ENCODE data around the gene FBXO40.
A peak's percentile ranks its signal among the peaks of the same experiment; 100 is the strongest.

FBXO40 gene

GRCh38 chr3:121592856-121593702, at the start of gene FBXO40:
FBXO40 (plus strand) TSS chr3:121593379; CDS start chr3:121620576, 27,197 bp downstream.
- Histone ChIP-seq H3K27ac (no peak within 1 kb of the TSS), H3K27me3 (no peaks in the 10 kb centered on the region), H3K4me1 (ENCODE audit: control insufficient read depth in 1 of 2, insufficient read depth in 1 of 2, low read depth in 1 of 2, low read length in 1 of 2) (no peaks in the 10 kb centered on the region), H3K9me3 (no peaks in the 10 kb centered on the region), H3K36me3 (no peaks in the 10 kb centered on the region), H3K4me3 (ENCODE audit: low read depth in 1 of 2, low read length in 1 of 2) (no peak within 1 kb of the TSS)
- TF ChIP-seq CTCF (IDR thresholded peaks at IDR 0.05), result no peak

- Histone ChIP-seq H3K4me3 (ENCODE audit: low read depth in 1 of 2, low read length in 1 of 2) (peak overlapping the region; percentile 75 to 76), H3K9me3 (no peaks in the 10 kb centered on the region), H3K27me3 (no peaks in the 10 kb centered on the region), H3K27ac (peak overlapping the region; percentile 77), H3K4me1 (ENCODE audit: control insufficient read depth in 1 of 2, insufficient read depth in 1 of 2, low read depth in 1 of 2, low read length in 1 of 2) (peaks cover 8 to 24% of the 10 kb centered on the region in 2 experiments), H3K36me3 (no peaks in the 10 kb centered on the region)
- TF ChIP-seq CTCF (IDR thresholded peaks at IDR 0.05), result no peak
Measured at GRCh38 chr3:121545049-121545573, 48.1 kb upstream of the FBXO40 start.

- H3K4me1 ChIP-seq (ENCODE audit: control insufficient read depth in 1 of 2, insufficient read depth in 1 of 2, low read depth in 1 of 2, low read length in 1 of 2), result peaks cover 8 to 24% of the 10 kb centered on the region in 2 experiments
- peak within 1 kb of the TSS; percentile 77 for H3K27ac ChIP-seq
- no peaks in the 10 kb centered on the region for H3K27me3 ChIP-seq
- peak within 1 kb of the TSS; percentile 75 to 76 for H3K4me3 ChIP-seq (ENCODE audit: low read depth in 1 of 2, low read length in 1 of 2)
- H3K36me3 ChIP-seq, result no peaks in the 10 kb centered on the region
- TF ChIP-seq CTCF (IDR thresholded peaks at IDR 0.05), result no peak
- H3K9me3 ChIP-seq, result no peaks in the 10 kb centered on the region
Measured at GRCh38 chr3:121545574-121546455, 47.4 kb upstream of the FBXO40 start, which contains the start of gene POLQ. POLQ (minus strand) TSS chr3:121545988; CDS start chr3:121545877, 111 bp downstream.

- TF ChIP-seq CTCF (IDR thresholded peaks at IDR 0.05), result no peak
- no peaks in the 10 kb centered on the region for H3K36me3 ChIP-seq
- no peaks in the 10 kb centered on the region for H3K9me3 ChIP-seq
- no peaks in the 10 kb centered on the region for H3K27me3 ChIP-seq
- no peaks in the 10 kb centered on the region for H3K4me1 ChIP-seq (ENCODE audit: control insufficient read depth in 1 of 2, insufficient read depth in 1 of 2, low read depth in 1 of 2, low read length in 1 of 2)
- no peak overlapping the region for H3K27ac ChIP-seq
- no peak overlapping the region for H3K4me3 ChIP-seq (ENCODE audit: low read depth in 1 of 2, low read length in 1 of 2)
Measured at GRCh38 chr3:121552379-121552778, 40.8 kb upstream of the FBXO40 start.

GRCh38 chr3:121552797-121553196, 40.4 kb upstream of the FBXO40 start:
- Histone ChIP-seq H3K27me3 (no peaks in the 10 kb centered on the region), H3K9me3 (no peaks in the 10 kb centered on the region), H3K4me1 (ENCODE audit: control insufficient read depth in 1 of 2, insufficient read depth in 1 of 2, low read depth in 1 of 2, low read length in 1 of 2) (no peaks in the 10 kb centered on the region), H3K36me3 (no peaks in the 10 kb centered on the region), H3K4me3 (ENCODE audit: low read depth in 1 of 2, low read length in 1 of 2) (no peak overlapping the region), H3K27ac (no peak overlapping the region)
- no peak for TF ChIP-seq CTCF (IDR thresholded peaks at IDR 0.05)

All from neutrophil (primary cell).